Measurements from ENCODE around the gene PIGZ.
A peak's percentile ranks its signal among the peaks of the same experiment; 100 is the strongest.
"Not testable (repeated sequence)": the region's sequence is repeated elsewhere in the genome, so short reads cannot be mapped to it uniquely, and the experiment has no call there.

The PIGZ gene

DNA sequence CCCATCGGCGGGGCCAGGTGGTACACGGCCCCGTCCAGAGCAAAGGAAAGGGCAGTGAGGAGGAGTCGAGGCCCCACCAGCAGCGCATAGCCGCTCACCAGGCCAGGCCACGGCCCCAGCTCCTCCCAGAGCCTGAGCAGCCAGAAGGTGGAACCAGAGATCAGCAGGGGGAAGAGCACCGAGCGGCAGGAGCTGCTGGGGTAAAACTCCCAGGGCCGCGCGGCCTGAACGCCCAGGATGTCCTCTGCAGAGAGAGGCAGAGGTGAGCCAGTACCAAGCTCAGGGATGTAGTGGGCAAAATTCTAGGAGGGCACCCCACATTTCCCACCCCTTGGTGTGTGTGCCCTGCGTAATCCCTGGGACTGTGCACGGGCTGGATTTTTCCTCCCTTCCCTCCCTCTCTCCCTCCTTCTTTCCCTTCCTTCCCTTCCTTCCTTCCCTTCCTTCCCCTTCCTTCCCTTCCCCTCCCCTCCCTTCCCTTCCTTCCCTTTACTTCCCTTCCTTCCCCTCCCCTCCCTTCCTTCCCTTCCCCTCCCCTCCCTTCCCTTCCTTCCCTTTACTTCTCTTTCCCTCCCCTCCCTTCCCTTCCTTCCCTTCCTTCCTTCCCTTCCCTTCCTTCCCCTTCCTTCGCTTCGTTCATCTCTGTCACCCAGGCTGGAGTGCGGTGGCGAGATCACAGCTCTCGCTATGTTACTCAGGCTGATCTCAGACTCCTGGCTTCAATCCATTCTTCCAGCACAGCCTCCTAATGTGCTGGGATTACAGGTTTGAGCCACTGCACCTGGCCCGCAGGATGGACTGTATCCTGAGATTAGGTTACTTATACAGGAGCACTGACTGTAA is 20.0 kb downstream of the PIGZ start:
- no peak for DNase-seq

DNA sequence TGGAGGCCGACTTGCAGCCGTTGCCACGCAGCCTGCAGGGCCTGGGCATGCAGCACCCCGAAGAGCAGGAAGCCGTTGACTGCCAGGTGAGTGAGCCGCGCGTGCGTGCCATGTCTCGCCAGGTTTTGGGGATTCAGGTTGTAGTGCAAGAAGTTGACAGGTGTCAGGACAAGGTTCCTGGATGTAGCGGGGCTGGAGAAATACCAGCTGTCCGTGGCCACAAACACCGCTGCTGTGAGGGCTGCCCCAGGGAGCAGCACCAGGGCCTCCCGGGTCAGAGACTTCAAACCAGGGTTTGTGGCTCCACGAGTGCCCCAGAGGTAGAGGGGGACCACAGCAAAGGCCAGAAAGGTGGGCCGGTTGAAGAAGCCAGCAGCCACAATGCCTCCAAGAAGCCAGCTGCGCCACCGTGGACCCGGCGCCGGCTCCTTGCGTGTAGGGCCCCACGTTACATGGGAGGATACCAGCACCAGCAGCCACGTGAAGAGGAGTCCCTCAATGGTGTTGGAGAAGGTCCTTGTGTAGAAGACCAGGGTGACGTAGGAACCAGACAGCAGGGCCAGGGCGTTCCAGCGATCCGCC is 20.7 kb downstream of the PIGZ start:
- DNase-seq: no peak

DNA sequence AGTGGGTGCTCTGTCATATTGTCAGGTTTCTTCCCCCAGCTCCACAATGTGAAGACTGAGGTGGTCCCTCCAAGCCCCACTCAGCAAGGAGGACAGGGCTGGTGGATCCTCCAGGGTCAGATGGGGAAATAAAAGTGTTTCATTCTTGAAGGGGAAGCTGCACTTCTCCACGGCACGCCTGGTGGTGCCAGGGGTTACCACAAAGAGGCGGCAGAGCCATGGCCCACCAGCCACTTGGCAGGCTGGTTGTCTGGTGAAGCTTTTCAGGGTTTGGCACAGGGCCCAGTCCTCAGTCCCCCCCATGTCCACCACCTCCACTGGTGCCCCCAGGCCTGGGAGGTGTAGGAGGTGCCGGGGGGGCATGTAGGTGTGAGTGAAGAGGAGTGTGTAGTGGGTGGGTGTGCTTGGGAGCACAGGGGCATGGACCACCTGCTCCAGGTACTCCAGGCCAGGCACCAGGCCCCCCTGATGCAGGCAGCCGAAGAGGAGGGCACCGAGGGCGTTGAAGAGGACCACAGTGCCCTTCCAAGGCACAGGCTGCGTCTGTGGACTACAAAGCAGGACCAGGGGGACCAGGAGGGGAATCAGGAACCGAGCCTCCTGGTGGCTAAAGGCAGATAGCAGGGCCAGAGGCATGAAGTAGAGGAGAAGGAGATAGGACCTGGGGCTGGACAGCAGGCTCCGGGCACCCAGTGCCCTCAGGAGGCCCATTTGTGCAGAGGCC is 21.3 kb downstream of the PIGZ start:
- no peak for DNase-seq

DNA sequence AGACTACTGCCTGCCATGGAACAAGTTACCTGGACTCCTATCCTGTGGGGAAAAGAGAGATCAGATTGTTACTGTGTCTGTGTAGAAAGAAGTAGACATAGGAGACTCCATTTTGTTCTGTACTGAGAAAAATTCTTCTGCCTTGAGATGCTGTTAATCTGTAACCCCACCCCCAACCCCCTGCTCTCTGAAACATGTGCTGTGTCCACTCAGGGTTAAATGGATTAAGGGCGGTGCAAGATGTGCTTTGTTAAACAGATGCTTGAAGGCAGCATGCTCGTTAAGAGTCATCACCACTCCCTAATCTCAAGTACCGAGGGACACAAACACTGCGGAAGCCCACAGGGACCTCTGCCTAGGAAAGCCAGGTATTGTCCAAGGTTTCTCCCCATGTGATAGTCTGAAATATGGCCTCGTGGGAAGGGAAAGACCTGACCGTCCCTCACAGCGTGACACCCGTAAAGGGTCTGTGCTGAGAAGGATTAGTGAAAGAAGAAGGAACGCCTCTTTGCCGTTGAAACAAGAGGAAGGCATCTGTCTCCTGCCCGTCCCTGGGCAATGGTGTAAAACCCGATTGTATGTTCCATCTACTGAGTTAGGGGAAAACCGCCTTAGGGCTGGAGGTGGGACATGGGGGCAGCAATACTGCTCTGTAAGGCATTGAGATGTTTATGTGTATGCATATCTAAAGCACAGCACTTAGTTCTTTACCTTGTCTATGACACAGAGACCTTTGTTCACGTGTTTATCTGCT is 24.4 kb downstream of the PIGZ start:
- DNase-seq: not testable (repeated sequence)

DNA sequence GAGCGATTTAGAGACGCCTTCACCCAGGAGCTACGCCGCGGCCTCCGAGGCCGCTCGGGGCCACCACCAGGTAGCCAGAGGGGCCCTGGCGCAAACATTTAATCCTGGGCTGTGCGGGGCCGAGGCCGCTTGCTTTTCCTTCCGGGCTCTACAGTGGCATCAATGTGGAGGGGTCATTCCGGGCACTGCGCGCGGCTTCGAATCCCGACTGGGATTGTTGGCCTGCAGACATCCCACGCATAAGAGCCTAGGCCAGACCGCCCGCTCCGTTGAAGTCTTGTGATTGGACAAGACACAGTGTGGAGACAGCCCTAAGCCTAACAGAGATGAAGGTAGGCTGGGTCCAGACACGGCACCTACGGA is 25.7 kb downstream of the PIGZ start:
- DNase-seq: peak; percentile 25

DNA sequence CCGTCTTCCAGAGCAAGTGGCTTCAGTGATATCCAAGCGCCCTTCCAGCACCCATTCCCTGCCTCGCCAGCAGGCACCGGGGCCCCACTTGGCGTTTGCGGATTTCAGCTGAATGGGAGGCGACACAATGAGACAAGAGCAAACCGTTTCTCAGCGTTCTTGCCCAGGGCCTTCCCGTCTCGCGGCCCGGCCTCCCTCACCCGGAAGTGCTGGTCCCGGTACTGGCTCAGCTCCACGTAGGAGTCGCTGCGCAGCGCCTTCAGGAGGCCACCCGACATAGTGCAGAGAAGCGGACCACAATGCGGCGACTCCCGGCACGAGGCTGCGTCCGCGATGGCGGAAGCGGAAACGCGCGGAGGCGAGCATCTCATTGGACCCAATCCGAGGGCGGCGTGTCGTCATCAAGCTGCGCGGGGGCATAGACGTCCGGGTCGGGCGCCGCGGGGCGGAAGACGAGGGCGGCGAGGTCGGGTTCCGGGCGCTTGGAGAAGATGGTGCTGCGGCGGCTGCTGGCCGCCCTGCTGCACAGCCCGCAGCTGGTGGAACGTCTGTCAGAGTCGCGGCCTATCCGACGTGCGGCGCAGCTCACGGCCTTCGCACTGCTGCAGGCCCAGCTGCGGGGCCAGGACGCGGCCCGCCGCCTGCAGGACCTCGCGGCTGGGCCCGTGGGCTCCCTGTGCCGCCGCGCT is 26.3 kb downstream of the PIGZ start, which contains the start of gene NCBP2:
TSS of gene NCBP2 (minus strand) at position 303 of the 689 bp plus-strand sequence. CDS start at position 278, 25 bp downstream.
- DNase-seq: peak; percentile 97

DNA sequence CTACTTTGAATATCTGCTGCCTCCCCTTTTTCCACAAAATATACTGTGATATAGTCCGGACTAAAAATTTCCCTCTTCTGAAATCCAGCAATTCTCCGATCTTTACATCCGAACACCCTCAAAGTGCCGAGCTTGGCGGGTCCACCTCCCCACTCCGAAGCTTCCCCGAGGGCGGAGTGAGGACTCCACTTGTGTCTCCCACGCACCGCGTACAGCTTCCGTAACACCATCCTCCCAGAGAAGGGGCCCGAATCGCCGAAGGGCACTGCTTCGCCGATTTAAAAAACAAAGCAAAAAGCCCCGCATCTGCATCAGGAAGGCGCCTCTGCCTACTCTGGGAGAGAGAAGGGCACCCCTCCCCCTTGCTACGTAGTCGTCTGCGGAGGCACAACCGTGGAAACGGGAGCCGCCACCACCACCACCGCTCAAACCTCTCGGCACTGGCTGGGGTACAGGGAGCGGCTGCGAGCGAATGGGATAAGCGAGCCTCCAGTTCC is 26.9 kb downstream of the PIGZ start:
- DNase-seq: peak; percentile 68

DNA sequence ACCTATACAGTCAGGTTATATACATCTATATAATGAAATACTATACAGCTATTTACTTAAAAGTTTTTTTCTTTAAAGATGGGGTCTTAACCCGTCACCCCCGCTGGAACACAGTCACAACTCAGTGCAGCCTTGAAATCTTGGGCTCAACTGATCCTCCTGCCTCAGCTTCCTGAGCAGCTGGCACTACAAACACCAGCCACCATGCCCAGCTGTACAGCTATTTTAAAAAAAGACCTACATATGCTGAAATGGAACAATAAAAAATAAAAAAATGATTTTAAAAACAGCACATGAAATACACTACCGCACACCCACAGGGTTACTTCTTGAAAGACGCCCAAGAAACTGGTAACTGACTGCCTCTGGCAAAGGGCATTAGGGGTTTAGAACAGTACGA is 30.1 kb downstream of the PIGZ start:
- no peak for DNase-seq

DNA sequence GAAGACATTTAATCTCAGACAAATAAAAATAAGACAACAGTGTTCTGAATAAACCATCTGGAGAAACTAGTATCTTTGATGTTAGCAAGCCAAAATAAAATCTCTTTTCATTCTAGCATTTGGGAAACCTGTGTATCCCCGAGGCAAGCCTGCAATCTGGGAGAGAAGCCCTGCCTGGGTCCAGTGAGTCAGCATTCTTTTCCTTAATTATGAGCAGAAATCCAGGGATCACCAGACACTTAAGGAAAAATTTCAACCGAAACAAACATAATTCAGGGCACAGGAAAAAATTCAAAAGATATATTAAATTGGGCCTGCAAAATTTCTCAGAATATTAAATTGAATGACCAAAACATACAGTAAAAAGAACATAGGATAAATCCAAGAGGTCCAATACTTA is 30.5 kb downstream of the PIGZ start:
- no peak for DNase-seq

DNA sequence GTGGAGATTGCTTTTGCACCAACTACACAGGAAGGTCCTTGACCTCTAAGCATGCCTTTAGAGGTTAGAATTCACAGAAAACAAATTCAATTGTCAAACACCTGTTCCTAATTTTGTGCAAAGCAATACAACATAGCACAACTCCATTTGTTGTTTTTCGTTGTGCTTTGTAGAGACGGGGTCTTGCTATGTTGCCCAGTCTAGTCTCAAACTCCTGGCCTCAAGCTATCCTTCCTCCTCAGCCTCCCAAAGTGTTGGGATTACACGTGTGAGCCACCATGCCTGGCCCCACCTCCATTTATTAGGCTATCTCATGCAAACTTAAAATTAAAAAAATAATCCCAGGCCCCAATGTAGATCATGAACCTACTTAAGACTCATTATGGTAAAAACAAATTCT is 32.3 kb downstream of the PIGZ start:
- DNase-seq: no peak

DNA sequence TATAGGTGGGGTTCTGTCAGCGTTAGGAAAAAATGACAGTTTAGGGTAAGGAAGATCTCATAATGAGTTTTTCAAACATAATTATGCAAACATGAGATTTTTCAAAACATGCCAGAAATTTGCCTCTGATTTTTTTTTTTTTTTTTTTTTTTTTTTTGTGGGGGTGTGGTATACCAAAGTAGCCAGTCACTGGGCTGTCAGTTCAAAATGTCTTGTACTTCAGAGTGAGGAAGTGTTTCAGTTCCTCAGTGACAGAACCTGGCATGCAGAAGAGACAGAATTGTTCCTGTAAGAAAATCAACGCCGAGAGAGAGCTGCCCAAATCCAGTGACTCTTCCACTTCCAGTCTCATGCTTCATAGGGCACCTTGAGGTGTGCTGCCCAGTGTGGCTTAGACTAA is 36.0 kb downstream of the PIGZ start:
- no peak for DNase-seq

DNA sequence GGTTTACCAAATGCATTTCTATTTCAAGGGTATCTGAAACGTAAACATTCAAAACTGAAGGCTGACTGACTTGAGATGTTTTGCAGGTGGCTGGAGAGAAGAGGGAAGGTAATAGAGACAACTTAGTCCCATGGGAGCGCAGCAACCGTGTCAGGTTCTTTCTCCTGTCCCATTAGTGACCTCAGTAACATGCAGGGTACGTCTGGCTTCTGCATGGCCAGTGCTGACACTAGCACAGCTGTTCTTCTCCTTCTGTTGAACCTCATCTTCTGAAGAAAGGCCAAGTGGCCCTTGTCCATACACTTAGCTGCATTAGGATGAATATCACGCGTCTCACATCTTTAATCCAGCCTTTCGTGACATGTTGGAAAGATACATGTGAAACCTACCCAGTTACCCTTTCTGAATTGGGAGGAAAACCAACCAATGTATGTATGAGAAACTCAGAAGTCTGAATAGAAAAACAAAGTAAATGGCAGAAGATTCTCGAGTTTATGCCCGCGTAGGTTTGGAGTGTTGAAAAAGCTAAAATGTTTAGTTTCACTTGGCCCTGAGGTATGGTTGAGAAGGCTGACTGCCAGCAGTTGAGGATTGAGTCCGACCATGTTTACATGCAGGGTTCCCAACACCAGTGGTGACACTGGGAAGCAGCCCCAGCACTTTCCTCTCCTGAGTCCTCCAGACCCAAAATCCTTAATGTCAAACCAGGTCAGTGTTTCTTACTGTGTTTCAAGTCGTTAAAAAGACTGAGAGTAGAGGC is 36.6 kb downstream of the PIGZ start:
- no peak for DNase-seq

DNA sequence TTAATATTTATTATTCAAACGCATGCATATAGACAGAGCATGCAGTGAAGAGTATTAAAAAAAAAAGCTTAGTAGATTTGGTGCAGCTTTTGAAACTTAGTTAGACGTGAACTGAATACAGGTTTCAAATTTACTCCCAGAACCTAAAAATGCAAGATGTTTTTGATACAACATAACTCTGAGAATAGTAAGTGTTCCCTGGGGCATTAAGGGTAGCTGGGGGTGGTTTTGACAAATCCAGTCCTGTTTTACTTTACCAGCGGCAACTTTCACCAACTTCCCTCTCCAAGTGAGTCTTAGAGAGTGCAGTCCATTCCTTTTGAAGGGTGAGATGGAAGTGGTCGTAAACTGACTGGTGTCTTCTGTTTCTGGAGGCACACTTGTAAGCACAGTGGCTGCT is 37.5 kb downstream of the PIGZ start:
- no peak for DNase-seq

DNA sequence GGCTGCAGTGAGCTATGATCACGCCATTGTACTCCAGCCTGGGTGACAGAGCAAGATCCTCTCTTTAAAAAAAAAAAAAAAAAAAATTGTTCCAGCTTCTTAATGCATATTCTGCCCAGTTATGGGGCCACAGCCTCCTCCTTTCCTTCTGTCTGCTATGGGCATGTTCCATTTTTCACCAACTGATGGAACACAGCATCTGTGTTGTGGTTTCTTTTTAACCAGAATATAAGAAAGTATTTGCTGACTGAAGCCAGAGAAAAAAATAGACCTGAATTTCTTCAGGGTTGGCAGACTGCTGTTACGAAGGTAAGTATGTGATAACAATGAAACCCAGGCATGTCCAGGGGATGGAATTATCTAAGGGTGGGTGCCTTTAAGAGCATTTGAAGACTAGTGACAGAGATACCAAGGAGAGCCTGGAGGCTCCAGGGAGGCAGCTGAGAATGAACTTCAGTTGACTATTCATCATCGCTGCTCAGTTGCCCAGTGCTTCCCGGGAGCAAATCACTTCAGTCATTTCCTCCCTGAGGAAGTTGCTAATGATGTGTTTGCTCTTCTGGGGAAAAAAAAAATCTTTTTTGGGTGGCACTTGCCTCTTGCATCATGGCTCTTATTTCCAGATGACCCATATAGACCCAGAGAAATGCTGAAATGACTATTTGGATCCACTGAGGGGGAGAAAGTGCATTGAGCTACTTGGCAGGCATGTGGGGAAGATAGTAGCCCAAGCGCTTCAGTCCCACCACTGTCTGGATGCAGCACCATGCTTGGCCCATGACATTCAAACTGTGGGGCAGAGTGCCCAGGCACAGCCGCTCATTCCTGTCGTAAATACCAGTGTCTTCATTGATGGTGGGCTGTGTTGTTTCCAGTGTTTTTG is 40.8 kb downstream of the PIGZ start:
- DNase-seq: no peak

DNA sequence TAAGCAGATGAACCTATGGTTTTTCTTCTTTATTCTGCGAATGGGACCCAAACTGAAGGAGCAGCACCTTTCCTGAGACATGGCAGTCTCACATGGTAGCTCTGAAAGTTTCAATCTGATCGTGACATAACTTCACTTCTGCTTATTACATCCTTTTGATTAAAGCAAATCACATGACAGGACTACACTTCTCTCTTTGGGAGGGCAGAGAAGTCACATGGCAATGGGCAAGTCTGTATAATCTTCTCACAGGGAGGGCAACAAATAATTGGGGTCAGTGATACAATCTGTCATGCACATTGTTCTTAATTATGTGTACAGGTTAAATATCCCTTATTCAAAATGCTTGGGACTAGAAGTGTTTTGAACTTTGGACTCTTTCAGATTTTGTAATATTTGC is 47.9 kb downstream of the PIGZ start:
- DNase-seq: no peak

DNA sequence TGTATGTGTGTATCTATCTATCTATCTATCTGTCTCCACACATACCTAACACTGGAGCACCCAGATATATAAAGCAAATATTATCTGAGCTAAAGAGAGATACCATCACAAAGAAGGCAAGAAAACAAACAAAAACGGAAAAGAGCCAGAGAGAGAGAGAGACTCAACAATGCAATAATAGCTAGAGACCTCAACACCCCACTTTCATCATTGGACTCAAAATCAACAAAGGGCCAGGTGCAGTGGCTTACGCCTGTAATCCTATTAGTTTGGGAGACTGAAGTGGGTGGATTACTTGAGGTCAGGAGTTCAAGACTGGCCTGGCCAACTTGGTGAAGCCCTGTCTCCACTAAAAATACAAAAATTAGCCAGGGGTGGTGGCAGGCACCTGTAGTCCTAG is 49.7 kb downstream of the PIGZ start:
- DNase-seq: no peak

DNA sequence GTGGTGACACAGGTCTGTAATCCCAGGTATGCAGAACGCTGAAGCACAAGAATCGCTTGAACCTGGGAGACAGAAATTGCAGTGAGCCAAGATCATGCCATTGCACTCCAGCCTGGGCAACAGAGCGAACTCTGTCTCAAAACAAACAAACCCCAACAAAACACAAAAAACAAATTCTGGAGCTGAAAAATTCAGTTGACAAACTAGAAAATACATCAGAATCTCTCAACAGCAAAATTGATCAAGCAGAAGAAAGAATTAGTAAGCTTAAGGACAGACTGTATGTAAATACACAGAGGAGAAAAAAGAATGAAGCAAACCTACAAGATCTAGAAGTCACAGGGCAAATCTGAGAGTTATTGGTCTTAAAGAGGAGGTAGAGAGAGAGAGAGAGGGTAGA is 51.6 kb downstream of the PIGZ start:
- DNase-seq: no peak

DNA sequence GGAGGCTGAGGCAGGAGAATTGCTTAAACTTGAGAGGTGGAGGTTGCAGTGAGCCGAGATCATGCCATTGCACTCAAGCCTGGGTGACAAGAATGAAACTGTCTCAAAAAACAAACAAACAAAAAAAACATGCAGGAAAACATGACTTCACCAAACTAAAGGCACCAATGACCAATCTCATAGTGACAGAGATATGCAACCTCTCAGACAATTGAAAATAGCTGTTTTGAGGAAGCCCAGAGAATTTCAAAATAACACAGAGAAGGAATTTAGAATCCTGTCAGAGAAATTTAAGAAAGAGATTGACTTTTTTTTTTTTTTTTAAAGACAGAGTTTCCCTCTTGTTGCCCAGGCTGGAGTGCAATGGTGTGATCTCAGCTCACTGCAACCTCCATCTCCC is 52.4 kb downstream of the PIGZ start:
- no peak for DNase-seq

DNA sequence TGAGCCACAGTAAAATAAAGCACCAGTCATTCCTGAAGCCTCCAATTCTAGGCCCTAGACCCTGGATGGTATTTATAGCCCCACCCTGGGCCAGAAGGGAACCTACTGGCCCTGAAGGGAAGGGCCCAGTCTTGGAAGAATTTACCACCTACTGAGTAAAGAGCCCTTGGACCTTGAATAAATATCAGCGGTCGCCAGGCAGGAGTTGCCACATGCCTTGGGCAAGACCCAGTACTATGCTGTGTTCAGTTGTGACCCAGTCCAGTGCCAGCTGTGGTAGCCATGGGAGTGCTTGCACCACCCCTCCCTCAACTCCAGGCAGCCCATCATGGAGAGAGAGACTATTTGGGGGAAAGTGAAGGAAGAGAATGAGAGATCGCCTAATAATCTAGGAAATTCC is 53.3 kb downstream of the PIGZ start:
- DNase-seq: no peak

DNA sequence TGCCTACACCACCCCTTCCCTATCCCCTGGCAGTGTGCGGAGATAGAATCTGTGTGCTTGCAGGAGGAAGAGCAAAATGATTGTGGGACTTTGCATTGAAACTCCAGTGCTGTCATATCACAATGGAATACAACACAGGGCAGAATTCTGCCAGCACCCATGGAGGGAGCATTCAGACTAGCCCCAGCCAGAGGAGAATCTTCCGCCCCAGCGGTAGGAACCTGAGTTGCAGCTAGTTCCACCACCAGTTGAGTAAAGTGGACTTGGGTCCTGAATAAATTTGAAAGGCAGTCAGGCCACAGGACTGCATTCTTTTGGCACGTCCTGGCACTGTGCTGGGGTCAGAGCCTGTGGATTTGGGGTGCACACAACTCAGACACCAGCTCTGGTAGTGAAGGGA is 53.8 kb downstream of the PIGZ start:
- DNase-seq: no peak

DNA sequence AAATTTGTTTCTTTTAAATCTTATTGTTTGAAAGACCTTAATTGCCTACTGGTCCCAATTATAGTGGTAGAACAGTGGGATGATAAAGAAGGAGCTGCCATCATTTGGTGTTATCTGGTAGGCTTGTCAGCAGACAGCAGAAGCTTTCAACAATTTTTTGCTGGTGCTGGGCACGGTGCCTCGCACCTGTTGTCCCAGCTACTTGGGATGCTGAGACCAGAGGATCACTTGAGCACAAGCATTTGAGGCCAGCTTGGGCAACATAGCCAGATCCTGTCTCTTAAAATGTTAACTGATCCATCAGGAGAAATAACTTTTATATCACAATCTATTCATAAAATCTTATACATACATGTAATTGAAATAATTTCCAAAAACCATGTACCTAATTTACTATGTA is 64.9 kb downstream of the PIGZ start:
- no peak for DNase-seq

Data from hematopoietic multipotent progenitor cell treated with erythropoietin and hydrocortisone succinate and interleukin-3 and kit ligand, for 8 days (in vitro differentiated cells).